ENCODE measurements around the gene MAMDC2.
"Not testable (repeated sequence)": the region's sequence is repeated elsewhere in the genome, so short reads cannot be mapped to it uniquely, and the experiment has no call there.

Gene MAMDC2

GRCh38 chr9:70192707-70193106 lies 149.1 kb downstream of the MAMDC2 start:
- DNase-seq = no peak

DNA sequence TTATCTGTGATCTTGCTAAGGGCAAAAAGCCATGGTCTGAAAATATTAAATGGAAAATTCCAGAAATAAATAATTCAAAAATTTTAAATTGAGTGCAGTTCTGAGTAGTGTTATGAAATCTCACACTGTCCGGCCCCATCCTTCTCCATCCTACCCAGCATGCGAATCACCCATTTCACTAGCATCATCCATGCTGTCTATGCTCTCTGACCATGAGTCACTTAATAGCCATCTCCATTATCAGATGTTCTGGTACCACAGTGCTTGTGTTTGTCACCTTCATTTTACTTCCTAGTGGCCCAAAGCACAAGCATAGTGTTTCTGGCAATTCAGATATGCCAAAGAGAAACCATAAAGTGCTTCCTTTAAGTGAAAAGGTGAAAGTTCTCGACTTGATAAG lies 151.8 kb downstream of the MAMDC2 start:
- no peak for DNase-seq

DNA sequence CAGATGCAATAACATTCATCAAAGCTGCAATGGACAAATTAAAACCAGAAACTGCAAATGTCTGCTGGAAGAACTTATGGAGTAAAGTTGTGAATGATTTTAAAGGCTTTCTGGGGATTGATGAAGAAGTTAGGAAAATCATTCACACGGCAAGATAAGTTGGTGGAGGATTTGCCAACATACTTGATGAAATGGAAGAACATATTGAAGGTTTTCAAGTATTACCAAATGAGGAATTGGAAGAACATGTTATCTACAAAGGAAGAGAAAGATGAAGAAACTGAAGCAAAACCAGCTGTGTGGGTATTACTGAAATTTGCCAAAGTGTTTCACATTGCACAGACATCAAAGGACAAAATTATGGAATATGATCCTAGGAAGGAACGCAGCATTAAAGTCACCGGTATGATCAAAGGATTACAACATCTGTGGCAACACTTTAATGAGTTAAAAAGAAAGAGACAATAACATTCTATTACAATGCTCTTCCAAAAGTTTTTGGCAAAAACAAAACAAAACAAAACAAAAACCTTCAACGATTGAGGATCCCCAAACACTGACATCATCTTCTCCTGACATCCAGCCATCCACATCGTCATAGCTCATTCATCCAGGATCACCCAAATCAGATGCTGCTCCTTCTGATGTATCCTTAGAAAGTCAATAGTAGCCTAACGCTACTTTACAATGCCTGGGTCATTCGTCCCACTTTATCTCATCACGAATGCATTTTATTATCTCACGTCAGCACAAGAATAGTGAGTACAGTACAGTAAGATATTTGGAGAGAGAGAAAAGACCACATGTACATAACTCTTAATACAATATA lies 153.8 kb downstream of the MAMDC2 start:
- DNase-seq = no peak

DNA sequence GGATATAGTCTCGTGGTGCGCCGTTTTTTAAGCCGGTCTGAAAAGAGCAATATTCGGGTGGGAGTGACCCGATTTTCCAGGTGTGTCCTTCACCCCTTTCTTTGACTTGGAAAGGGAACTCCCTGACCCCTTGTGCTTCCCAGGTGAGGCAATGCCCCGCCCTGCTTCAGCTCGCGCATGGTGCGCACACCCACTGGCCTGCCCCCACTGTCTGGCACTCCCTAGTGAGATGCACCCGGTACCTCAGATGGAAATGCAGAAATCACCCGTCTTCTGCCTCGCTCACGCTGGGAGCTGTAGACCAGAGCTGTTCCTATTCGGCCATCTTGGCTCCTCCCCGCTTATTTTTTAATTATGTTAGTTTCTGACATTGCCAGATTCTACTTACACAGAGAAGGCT lies 161.1 kb downstream of the MAMDC2 start:
- DNase-seq = not testable (repeated sequence)

DNA sequence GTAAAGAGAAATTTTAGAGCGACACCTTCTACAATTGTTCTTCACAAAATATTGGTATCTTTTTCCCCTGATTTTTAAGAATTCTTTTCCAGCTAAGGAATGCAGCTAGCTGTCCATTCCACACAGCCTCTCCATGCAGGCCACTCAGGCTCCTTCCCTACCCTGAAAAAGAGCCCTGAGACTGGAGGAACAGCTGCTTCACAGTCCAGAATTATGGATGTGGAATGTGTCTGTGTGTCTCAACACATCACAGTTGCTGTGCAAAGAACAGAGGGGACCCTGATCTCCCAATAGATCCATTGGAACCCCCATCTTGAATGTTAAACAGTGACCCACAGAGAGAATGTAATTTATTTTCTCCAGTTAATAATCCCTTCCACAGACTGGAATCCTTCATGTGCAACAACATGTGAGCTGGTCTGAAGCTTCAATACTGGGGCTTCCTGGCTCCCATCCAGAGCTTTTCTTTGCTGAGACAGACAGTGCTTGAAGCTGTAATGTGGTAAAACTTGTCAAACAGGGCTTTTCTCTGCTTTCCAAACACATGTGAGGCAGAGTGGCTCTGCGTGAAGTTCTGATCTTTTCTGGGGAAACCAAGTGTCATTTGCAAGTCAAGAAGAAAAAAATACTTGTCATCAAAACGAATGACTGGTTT lies 161.8 kb downstream of the MAMDC2 start:
- DNase-seq = no peak

DNA sequence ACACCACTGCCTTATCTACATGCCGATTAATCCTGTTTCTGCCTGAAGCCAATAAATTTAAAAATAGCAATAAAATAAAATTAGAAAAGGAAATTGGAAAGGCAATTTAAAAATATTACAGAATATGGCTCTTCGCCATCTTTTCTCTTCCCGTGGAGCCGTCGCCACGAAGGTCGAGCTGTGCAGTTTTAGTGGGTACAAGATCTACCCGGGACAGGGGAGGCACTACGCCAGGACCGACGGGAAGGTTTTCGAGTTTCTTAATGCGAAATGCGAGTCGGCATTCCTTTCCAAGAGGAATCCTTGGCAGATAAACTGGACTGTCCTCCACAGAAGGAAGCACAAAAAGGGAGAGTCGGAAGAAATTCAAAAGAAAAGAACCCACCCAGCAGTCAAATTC lies 173.4 kb downstream of the MAMDC2 start:
- no peak for DNase-seq

DNA sequence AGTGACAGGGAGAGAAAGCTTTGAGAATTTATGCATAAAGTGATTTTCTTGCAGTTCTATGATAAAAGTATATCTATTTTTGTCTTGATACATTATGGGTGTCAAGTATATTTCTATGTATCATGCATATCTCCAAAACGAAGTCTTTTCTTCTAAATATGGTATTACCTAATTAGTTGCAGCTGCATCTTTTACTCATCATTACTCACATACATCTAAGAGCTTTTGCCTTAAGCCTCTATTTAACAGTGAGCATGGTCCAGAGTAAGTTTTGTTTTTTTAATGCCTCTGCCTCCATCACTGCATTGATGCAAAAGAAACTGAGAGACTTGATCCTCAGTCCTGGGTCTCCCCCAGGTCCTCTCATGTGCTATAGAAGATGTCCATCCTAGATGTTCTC lies 175.1 kb downstream of the MAMDC2 start:
- DNase-seq = no peak

DNA sequence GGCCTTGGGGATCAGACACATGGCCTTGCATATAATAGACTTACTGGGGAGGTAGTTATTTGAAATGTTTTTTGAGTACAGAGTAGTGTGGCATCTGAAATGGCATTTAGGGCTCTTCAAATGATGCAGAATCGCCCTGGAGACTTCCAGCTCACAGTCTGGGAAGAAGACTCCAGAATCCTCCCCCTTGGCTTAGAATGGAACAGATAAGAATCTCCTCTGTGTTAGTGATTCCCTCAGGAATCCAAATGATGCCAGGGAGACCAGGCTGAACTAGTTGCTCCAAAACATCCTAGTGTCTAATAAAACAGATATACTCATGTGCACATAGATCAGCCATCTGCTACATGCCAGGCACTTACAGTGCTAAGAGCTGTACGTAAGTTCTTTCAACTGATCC lies 176.6 kb downstream of the MAMDC2 start:
- DNase-seq = no peak

DNA sequence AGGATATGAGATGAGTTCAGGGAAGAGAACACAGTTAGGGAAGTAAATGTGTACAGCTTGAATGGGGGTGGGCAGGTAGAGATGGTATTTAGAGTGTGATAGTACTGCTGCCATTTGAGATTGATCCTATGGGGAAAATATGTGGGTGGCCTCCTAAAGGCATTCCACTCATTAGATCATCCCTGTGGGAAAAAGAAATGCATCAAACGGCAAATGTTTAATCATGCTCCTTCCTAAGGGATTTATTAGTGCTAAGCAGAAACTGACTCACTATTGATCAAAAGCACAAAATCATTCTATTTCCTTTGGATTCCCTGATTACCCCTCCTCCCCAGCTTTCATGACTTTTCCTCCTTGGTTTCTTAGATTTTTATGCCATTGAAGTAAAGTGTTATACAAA lies 178.7 kb downstream of the MAMDC2 start:
- DNase-seq = no peak

- no peak for DNase-seq
Observed at GRCh38 chr9:70228118-70228517, 184.5 kb downstream of the MAMDC2 start.

GRCh38 chr9:70228611-70229010 lies 185.0 kb downstream of the MAMDC2 start:
- no peak for DNase-seq

DNA sequence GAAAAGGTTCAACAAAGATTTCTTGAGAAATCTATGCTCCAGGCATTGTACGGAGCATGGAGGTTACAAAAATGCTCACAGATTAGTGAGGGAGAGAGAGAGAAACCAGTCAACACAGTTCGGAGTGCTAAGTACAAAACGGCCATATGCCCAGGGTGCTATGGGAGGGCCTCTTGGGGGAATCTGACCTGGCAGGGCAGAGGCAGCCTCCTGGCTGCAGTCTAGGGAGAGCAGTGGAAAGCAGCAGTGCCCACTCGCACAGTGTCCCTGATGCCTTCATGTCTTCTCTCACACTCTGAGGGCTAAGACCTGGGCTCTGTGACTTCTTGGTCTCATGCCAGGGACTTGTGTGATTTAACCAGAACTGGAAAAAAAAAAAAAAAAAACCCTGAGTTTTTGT lies 185.4 kb downstream of the MAMDC2 start:
- DNase-seq = peak in 1 of 51 donors; percentile 5

- DNase-seq = no peak
Observed at GRCh38 chr9:70229579-70229978, 185.9 kb downstream of the MAMDC2 start.

- DNase-seq = no peak
Observed at GRCh38 chr9:70232476-70232875, 188.8 kb downstream of the MAMDC2 start.

GRCh38 chr9:70234208-70234607 lies 190.6 kb downstream of the MAMDC2 start:
- DNase-seq = not testable (repeated sequence)

DNA sequence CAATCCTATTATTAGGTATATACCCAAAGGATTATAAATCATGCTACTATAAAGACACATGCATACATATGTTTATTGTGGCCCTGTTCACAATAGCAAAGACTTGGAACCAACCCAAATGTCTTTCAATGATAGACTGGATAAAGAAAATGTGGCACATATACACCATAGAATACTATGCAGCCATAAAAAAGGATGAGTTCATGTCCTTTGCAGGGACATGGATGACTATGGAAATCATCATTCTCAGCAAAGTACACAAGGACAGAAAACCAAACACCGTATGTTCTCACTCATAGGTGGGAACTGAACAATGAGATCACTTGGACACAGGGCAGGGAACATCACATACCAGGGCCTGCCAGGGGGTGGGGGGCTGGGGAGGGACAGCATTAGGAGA lies 202.3 kb downstream of the MAMDC2 start:
- DNase-seq = not testable (repeated sequence)

GRCh38 chr9:70250221-70250620 lies 206.6 kb downstream of the MAMDC2 start:
- DNase-seq = no peak

DNA sequence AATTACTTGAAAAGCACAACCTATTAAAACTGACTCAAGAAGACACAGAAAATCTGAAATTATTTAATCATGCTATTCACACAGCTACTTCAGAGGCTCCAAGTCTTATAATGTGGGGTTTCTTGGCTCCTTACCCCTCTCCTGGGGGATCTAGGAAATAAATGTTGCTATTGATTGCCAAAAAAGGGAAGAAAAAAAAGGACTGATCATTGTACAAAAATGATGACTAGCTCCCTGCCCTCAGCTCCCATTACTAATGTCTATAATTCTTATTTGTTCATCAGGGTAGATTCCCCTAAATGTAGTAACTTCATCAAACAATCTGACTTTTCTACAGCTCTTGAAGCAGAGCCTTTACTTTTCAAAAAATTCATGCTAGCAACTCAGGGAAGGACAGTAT lies 211.8 kb downstream of the MAMDC2 start:
- DNase-seq = no peak

DNA sequence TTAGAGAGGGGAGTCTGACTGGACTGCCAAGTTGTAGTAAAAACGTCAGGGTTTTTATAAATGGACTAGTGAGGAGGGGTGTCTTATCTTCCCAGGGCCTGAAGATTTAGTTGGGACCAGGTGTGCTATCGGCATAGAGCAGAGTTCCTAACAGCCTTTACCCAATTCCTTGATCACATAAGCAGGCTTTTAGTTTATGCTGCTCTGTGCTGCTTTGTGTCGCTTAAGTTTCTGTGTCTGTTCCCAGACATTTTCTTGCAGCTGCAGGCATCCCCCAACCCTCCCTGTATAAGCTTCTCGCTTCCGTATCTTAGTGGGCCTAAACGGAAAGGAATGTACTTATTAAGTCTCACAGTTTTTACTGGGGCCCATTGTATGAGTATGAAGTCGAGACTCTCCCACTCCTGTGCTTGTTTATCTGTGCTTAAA lies 212.5 kb downstream of the MAMDC2 start:
- DNase-seq = no peak

DNA sequence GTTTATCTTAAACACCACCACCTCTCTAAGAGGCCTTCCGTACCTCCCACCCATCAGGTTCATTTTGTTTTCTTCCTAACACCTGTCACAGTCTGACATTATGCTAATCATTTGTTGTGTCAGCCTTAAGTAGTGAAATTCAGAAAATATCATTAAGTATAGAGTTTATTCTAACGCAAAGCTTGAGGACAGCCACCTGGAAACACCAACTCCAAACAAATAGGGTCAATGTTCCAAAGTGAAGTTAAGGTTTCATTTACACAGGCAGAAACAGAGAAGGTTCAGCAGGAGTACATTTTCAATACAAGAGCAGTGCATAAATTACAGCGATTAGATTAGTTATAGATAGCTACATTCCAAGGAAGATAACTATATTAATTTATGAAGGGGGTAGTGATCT lies 213.9 kb downstream of the MAMDC2 start:
- no peak for DNase-seq

DNA sequence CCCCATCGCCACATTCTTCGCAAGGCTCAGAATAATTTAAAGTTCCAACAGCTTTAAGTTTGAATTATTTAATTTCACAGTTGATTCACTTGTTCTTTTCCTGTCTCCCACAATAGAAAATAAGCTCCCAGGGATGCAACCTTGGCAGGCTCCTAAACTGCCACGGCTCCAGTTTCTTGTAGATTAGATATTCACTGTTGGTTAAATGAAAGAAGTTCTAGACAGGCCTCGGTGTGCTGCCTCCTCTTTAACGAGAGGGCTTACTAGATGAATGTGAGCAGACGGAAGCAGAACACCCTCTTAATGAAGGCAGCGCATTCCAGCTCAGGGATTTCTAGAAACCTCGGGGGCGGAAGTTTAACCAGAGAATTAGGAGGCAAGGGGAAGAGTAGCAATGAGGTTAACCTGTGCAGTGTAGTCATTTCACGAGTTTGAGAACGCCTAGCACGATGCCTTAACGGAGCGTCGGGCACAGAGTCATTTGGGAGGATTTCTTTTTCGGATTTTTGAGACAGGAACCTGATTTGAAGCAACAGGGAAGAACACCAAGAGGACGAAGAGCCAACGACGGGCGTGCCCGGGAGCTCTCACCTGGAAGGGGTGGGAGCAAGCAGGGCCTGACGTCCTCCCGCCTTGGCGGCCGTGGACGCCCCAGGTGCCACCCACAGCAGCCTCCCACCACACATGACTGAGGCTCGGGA lies 214.5 kb downstream of the MAMDC2 start:
- DNase-seq = peak in 28 of 51 donors; percentile 5 to 76 (median 59)

DNA sequence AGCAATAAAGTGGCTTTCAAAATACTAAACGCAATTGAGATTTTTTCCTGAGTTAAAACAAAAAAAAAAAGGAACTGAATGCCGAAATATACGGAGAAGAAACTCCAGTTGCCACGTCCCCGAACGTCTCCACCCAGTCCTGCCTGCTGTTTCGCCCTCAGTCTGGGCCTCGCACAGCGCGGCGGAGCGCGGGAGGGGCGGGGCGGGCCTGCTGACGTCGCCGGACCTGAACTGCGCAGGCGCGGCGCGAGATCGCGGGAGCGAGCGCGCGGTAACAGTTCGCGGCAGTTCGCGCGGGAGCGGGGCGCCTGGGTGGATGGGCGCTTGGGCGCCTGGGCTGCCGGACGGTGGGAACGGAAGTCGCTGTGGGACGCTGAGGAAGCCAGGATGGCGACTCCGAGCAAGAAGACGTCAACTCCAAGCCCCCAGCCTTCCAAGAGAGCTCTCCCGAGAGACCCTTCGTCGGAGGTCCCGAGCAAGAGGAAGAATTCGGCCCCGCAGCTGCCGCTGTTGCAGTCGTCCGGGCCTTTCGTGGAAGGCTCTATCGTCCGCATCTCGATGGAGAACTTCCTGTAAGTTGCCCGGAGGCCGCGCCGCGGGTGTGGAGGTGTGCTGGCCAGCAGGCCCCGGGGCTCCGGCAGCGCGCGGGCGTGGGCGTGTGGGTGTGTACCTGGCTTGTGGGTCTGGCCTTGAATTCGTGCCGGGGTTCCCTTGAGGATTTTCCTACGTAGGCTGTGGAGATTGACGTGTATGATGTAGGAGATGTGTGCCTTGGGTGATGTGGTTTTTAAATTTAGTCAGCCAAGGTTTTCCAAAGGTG lies 215.3 kb downstream of the MAMDC2 start, which contains the start of gene SMC5:
Gene SMC5, plus strand, starts transcription at position 287 of the 820 bp plus-strand sequence. Its CDS starts 101 bp downstream, at position 388.
- peak; percentile 51 to 93 (median 83) for DNase-seq
